NK-92 (cell line): Measurements from ENCODE around the gene PRDM5.

Experiments used
- DNase-seq: peaks from one replicate; lab custom pipeline; 2025; ENCODE audit not compliant: unreplicated experiment; lab: John Stamatoyannopoulos, UW

PRDM5 gene

GRCh38 chr4:120824946-120825345 is 97.6 kb downstream of the PRDM5 start:
- no peak for DNase-seq

DNA sequence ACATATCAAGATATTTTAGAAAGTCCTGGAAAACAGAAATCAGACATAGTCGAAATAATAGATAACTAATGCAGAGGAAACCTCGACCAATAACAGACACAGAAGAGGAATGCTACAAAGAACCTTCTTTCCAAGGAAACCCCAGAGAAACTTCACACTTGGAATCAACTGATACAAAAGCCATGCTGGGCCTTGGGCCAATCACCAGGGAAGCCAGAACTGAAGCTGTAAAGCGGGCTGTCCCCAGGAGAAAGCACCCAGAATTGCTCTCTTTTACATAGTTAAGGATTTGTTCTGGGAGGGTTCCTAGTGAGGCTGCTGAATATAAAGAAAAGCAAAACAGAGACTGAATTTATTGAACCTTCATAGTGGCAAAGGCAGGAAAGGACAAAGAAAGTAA is 100.5 kb downstream of the PRDM5 start:
- no peak for DNase-seq

DNA sequence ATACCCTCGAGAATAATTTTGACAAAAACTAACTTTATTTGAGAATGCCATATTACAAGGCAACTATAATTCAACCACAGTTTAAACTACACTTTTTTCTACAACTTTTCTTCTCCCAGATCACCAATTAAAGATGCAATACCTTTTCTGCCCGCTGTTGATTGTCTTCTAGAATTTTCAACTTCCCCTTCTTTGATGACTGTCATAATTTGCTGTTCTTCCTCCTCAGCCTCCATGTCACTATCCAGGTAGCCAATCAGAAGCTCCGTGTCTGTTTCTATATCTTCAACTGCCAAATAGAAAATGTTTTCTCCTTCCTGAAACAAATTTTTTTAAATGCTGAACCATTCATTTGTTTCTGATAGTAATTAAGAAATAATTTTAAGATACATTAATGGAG is 101.5 kb downstream of the PRDM5 start:
- no peak for DNase-seq

DNA sequence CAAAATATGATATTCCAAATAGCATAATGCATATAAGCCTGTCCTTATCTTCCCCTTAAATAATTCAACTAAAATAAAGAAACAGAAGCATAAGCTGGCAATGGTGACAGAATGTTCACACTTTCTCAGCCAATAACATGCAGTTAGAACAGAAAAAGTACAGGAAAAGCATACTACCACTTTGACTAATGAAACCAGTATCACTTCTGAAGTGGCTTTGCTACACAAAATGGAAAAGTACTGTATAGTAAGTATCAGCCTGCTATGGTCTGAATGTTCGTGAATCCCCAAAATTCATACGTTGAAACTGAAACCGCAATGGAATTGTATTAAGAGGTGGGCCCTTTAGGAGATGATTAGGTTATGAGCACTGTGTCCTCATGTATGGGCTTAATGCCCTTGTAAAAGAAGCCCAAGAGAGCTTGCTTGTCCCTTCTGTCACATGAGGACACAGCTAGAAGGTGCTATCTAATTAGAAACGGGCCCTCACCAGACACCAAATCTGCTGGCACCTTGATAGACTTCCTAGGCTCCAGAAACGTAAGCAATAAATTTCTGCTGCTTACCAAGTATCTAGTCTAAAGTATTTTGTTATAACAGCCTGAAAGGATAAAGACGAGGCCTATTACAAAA is 102.6 kb downstream of the PRDM5 start:
- DNase-seq, result no peak

DNA sequence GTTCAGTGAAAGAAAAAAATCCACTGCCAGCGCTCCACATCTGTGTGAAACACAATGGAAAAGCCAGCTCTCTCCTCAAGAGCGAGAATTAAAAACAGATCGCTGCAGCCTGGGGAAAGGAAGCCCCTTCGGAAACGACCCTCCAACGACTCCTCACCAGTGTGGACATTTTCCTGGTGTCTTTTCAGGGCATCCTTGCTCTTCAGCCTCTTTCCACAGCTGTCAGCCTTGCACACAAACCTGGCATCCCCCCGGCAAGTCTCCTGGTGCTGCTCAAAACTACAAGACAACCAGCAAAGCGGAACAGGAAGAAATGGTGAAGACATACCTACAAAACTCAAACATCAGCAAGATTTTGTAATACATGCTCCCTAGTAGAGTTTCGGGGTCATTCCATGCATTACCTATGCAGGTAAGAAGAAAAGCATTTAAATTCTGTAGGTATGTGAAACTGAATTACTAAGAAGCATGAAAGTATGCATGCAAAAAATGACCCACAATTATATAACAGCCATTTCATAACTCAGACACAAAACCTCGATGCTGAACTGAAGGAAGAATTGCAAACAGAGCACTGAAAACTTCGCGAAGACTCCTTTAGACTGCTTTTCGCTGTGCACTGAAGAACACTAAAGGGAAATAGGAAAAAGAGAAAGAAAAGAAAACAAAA is 106.1 kb downstream of the PRDM5 start:
- DNase-seq, result no peak

DNA sequence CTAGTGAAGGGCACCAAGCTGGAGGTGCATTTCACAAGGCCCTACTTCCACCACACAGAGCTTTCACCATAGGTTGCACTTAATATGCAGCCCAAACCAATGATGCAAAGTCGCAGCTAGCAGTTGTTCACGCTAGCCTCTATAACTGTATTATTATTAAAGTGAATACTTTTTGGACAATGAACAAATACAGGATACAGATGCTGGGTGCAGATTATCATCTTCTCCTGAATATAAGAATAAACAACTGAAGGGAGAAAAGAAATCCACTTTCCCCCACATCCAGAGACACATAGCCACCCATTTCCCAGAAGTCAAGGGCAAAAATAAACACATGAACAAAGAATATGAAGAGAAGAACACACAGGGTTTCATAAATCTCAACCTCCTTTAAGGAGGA is 107.2 kb downstream of the PRDM5 start:
- no peak for DNase-seq

GRCh38 chr4:120814886-120815285 is 107.6 kb downstream of the PRDM5 start:
- no peak for DNase-seq

- no peak for DNase-seq
Observed at GRCh38 chr4:120812216-120812615, 110.3 kb downstream of the PRDM5 start.

DNA sequence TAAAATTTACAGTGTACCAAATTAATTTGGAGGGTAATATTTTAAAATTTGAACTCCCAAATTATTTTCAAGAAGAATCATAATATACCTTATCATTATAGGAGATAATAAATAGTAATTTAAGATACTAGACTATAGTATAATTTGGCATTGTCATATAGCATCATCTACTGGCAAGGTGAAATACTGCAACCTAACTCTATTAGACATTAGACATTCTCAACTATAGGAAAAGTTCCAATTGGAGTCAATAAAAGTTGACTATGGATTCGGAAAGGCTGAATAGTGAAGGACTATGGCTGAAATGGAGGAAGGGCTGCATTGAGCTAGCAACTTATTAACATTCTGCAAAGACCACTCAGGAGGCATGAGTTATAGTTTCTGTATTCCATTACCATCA is 113.0 kb downstream of the PRDM5 start:
- no peak for DNase-seq

DNA sequence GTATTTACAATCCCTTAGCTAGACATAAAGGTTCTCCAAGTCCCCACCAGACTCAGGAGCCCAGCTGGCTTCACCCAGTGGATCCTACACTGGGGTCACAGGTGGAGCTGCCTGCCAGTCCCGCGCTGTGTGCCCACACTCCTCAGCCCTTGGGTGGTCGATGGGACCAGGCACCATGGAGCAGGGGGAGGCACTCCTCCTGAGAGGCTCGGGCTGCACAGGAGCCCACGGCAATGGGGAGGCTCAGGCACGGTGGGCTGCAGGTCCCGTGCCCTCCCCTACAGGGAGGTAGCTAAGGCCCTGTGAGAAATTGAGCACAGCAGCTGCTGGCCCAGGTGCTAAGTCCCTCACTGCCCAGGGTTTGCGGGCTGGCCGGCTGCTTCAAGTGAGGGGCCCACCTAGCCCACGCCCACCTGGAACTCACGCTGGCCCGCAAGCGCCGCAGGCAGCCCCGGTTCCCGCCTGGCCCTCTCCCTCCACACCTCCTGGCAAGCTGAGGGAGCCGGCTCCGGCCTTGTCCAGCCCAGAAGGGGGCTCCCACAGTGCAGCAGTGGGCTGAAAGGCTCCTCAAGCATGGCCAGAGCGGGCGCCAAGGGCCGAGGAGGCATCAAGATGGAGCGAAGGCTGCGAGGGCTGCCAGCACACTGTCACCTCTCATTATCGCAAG is 113.9 kb downstream of the PRDM5 start:
- DNase-seq, result no peak

- DNase-seq, result no peak
Observed at GRCh38 chr4:120801137-120801758, 121.3 kb downstream of the PRDM5 start.

GRCh38 chr4:120798570-120798969 is 124.0 kb downstream of the PRDM5 start:
- DNase-seq, result no peak

DNA sequence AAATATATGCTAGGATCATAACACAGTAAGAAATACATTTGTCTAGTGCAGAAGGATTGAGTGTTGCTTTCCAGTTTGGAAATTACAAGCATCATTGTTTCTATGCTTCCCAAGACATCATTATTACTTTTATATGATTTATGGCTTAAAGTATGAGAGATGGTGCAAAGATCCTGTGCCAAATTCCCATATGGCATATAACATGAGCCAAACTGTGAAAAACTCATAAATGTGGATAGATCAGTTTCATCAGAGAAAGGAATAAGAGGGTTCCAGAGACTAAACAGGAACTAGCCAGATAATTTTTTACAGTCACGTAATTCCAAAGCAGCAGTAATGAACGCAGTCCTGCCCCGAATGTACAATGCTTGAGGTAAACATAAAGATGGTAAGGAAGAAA is 126.3 kb downstream of the PRDM5 start:
- DNase-seq, result no peak

GRCh38 chr4:120785202-120785601 is 137.3 kb downstream of the PRDM5 start:
- no peak for DNase-seq

DNA sequence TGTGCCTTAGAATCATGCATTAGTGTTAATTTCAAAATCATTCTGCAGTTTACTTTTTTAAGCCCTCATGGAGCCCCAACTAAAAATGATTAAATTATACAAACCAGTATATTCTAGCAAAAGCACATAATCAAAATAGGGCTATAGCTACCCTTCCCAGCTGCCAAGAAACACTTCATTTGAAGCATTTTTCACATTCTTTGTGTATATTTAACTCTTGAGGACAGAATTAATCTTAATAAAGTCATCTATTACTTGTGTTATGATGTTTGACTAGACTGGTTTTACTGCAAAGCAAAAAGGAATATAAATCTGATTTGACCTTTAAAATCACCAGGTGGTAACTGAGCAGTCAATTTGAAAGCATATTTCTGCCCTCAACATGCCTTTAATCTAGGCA is 145.1 kb downstream of the PRDM5 start:
- DNase-seq, result no peak

DNA sequence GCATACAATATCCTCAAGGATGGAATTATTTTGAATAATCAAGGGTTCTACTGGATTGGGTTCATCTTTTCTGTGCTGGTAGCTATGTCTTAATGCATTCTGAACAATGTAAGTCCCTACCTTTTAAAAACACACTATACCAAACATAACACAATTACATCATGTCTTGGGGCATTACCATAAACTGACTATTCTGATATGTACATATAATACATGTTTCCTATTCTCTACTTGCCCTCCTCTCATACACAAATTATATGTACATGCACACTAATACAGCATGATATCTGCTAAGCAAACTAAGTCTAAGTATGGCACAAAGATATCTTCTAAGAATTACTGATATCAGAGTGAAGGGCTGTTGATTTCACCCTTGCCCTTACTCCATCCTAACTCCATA is 147.1 kb downstream of the PRDM5 start:
- no peak for DNase-seq

DNA sequence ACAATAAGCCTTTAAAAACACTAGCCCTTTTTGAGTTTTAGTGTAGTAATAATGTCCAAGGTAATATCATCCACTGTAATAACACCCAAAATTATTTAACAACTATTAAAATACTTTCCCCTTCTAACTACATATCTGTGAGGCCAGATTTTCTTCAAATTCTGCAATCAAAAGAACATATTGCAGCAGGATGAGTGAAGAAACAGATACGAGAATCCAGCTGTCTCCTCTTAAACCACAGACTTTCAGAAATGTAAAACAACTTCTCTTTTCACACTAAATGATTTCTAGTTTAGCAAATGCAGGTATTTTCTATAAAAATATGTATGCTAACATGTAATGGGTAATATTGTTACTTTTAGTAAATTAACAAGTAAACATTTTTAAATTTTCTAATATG is 148.9 kb downstream of the PRDM5 start:
- no peak for DNase-seq

- DNase-seq, result no peak
Observed at GRCh38 chr4:120771907-120772306, 150.6 kb downstream of the PRDM5 start.

GRCh38 chr4:120770897-120771296 is 151.6 kb downstream of the PRDM5 start:
- DNase-seq, result no peak

GRCh38 chr4:120769227-120769626 is 153.3 kb downstream of the PRDM5 start:
- no peak for DNase-seq

DNA sequence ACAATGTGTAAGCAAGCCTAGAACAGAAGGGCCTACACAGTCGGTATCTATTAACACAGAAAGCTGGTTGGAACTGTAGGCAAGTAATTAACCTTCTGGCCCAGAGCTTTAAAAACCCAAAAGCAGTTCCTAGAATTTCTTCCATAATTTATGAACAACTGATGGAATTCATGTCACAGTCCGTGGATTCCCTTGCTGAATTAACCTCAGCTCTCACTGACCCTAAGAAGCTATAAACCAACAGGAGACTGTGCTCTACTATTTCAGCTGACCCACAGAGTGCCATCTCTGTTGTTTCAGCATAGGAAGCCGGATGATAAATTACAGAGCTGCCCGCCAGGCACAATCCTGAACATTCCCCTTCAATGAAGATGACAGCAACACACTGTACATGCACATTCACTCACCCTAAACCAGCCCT is 157.3 kb downstream of the PRDM5 start:
- no peak for DNase-seq

DNA sequence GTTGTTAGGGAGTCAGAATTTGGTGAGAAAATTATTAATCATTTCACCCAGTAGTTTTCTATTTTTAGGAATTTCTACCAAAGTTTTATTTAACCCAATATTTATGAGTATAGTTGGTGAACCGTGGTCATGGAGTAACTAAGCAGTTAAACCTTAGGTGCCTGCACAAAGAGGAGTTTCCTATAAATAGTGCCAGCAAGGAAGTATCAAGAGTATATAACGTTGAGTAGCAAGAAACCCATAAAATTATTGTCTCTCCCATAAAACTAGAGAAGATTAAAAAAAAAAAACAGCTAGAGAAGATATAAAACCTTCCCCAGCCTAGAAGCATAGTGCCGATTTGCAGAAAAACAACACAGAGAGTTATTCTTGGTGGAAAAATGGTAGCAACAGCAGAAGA is 158.9 kb downstream of the PRDM5 start:
- DNase-seq, result no peak
